Thyroid gland (tissue), 4 donors: ENCODE results near the gene ENOX2.

Source experiments
- POLR2A ChIP-seq, 2 donors: fragments of 450-650 bp; IDR thresholded peaks; one replicate each; pipeline ENCODE4 v1.6.1; 2017; ENCODE audit warnings: antibody characterized with exemption in 2 of 2, mild to moderate bottlenecking in 2 of 2, moderate library complexity in 1 of 2
- TF ChIP-seq, protein P1 (sequence below), 6 experiments: fragments of 200-600 bp in 3 of 6; fragments of 450-650 bp in 3 of 6; sonication (generic) in 3 of 6; IDR thresholded peaks; one replicate each; pipeline ENCODE4 v1.5.1; 2016 to 2019; ENCODE audit warnings: antibody characterized with exemption in 6 of 6, mild to moderate bottlenecking in 2 of 6, inconsistent platforms in 1 of 6, moderate library complexity in 1 of 6

DNA sequence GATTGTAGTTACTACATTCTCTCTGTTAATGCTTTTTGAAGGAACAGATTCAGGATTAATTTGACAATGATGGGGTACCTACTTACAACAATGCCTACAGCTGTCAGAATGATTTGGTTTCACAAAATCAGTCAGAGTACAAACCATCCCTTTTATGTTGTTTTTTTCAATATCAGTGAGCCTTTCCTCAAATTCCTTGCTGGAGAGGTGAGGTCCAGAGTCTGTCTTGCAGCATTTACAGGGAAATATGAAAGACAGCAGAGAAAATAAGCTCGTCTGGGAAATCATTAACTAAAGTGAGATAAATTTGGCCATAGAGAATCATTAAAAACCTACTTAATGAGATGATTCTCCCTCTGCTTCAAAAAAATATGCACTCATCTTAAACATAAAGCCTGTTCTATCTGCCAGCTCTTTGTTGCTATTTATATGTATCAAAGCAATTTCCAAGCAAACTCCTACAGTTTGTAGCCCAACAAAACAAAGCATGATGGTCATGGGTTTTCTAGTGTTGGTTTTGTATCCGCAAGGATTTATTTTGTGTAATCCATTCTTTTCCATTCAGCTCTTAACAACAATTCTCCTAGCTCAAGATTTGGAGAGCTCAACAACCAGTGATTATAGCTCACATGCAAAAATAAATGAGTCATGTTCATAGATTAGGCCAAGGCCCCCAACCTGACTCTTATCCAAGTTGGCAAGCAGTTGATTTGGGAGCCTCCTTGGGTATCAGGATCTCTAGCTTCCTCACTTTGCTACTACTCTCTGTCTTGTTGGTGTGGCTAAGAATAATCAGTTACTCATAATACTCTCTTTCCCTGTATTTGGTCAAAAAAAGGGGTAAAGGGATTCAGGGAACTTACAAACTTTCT, 222.6 kb downstream of the ENOX2 start:
- no peak for TF ChIP-seq POLR2A (IDR thresholded peaks at IDR 0.05)
- TF ChIP-seq, protein P1, sequence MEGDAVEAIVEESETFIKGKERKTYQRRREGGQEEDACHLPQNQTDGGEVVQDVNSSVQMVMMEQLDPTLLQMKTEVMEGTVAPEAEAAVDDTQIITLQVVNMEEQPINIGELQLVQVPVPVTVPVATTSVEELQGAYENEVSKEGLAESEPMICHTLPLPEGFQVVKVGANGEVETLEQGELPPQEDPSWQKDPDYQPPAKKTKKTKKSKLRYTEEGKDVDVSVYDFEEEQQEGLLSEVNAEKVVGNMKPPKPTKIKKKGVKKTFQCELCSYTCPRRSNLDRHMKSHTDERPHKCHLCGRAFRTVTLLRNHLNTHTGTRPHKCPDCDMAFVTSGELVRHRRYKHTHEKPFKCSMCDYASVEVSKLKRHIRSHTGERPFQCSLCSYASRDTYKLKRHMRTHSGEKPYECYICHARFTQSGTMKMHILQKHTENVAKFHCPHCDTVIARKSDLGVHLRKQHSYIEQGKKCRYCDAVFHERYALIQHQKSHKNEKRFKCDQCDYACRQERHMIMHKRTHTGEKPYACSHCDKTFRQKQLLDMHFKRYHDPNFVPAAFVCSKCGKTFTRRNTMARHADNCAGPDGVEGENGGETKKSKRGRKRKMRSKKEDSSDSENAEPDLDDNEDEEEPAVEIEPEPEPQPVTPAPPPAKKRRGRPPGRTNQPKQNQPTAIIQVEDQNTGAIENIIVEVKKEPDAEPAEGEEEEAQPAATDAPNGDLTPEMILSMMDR (IDR thresholded peaks at IDR 0.05), result no peak
